ENCODE data around the gene ANO2.

DNA sequence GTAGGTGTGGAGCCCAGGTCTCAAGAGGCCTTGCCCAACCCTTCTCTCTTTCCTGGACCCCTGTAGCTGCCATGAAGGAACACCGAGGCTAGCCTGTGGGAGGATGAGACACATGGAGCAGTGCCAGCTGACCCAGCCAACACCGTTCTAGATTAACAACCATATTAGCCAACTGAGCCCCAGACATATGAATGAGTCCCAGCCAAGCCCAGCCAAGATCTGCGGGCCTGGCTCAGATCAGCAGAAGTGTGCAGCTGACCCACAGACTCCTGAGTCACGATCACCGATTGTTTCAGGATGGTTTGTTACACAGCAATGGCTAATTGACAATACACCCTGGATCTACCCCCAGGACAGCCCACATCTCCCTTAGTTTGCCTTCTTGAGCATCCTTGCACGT lies 431.0 kb downstream of the ANO2 start:
- TF ChIP-seq, protein P1, sequence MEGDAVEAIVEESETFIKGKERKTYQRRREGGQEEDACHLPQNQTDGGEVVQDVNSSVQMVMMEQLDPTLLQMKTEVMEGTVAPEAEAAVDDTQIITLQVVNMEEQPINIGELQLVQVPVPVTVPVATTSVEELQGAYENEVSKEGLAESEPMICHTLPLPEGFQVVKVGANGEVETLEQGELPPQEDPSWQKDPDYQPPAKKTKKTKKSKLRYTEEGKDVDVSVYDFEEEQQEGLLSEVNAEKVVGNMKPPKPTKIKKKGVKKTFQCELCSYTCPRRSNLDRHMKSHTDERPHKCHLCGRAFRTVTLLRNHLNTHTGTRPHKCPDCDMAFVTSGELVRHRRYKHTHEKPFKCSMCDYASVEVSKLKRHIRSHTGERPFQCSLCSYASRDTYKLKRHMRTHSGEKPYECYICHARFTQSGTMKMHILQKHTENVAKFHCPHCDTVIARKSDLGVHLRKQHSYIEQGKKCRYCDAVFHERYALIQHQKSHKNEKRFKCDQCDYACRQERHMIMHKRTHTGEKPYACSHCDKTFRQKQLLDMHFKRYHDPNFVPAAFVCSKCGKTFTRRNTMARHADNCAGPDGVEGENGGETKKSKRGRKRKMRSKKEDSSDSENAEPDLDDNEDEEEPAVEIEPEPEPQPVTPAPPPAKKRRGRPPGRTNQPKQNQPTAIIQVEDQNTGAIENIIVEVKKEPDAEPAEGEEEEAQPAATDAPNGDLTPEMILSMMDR (IDR thresholded peaks at IDR 0.05; ENCODE audit: low read depth, low read length, missing input control): no peak
- TF ChIP-seq TAF1 (conservative IDR thresholded peaks at IDR 0.05): no peak
- no peak for TF ChIP-seq RAD21 (IDR thresholded peaks at IDR 0.05)
- TF ChIP-seq NR2F2 (IDR thresholded peaks at IDR 0.05): no peak
- no peak for TF ChIP-seq YY1 (IDR thresholded peaks at IDR 0.05)
- no peak for TF ChIP-seq EGR1 (IDR thresholded peaks at IDR 0.05; ENCODE audit: low read depth in 2 of 2)
- TF ChIP-seq GABPA (IDR thresholded peaks at IDR 0.05 in 1 of 2, conservative IDR thresholded peaks at IDR 0.05 in 1 of 2): no peak
- TF ChIP-seq, protein P2, sequence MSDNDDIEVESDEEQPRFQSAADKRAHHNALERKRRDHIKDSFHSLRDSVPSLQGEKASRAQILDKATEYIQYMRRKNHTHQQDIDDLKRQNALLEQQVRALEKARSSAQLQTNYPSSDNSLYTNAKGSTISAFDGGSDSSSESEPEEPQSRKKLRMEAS (IDR thresholded peaks at IDR 0.05): no peak

All from liver (tissue), 3 donors.